HepG2 (cell line): ENCODE results near the gene CASZ1. TPM values are rescaled to one million over a fixed set of nuclear protein-coding genes. Genes with fewer than 3 reads are reported as not detected.

Source experiments
- ATAC-seq: fragments of 200-7000 bp; cut with Tn5 transposase; 3 replicates; pipeline ENCODE4 v1.9.1; 2020; ENCODE audit warnings: mild to moderate bottlenecking, moderate library complexity
- BruUV-seq: library from RNA; stranded (reverse); fragments of 400-500 nt; replicated peaks from 2 replicates; lab custom pipeline; 2021; lab: Mats Ljungman, UMichigan
- CTCF ChIA-PET: fragments of 300-600 bp; formaldehyde crosslinking; extraction: SDS; loops from one replicate; lab custom pipeline; 2021; ENCODE audit warnings: low total read pairs, inconsistent platforms, low intra/inter-chr PET ratio; lab: Yijun Ruan, JAX
- POLR2A ChIA-PET: fragments of 350-600 bp; sonication (Branson Sonifier 250); formaldehyde crosslinking; loops from one replicate; lab custom pipeline; 2020; ENCODE audit warnings: antibody characterized with exemption, inconsistent platforms; lab: Yijun Ruan, JAX
- DNase-seq: peaks from one replicate; pipeline ENCODE4 v3.0.0-alpha.2; 2015; ENCODE audit warnings: low spot score
- FAIRE-seq: peaks from 3 replicates; lab custom pipeline; 2011; peaks lifted over from hg19 to GRCh38; lab: Jason Lieb, UNC
- H2AFZ ChIP-seq: one replicate; pipeline ENCODE4 v1.6.1; 2011; ENCODE audit warnings: low read length, inconsistent platforms
- H3K27ac ChIP-seq: fragments of 300-600 bp; 3 replicates; pipeline ENCODE4 v1.8.0; 2011; ENCODE audit warnings: mixed run types, mild to moderate bottlenecking, mixed read lengths, low read length, inconsistent platforms; ENCODE audit not compliant: insufficient read depth; ENCODE audit errors: extremely low read length
- H3K27me3 ChIP-seq, 2 experiments: fragments of 200-600 bp in 1 of 2; 2 replicates in 1 of 2; 3 replicates in 1 of 2; pipeline versions ENCODE4 v1.6.0 to v1.8.0; 2011; ENCODE audit warnings: low read length in 2 of 2, mild to moderate bottlenecking in 2 of 2, moderate library complexity in 2 of 2, inconsistent platforms in 1 of 2; ENCODE audit not compliant: insufficient read depth in 2 of 2, control insufficient read depth in 1 of 2
- H3K36me3 ChIP-seq, 2 experiments: fragments of 200-600 bp in 1 of 2; replicated peaks in 1 of 2; 2 replicates in 1 of 2; 3 replicates in 1 of 2; pipeline versions ENCODE4 v1.5.1 to v1.8.0; 2011; ENCODE audit warnings: low read length in 2 of 2, inconsistent platforms in 1 of 2; ENCODE audit not compliant: insufficient read depth in 2 of 2, control insufficient read depth in 1 of 2
- H3K4me1 ChIP-seq: 2 replicates; pipeline ENCODE4 v1.5.1; 2012; ENCODE audit warnings: low read length, inconsistent platforms; ENCODE audit not compliant: insufficient read depth
- H3K4me2 ChIP-seq: 2 replicates; pipeline ENCODE4 v1.6.0; 2011; ENCODE audit warnings: low read depth, low read length, inconsistent platforms
- H3K4me3 ChIP-seq, 3 experiments: fragments of 200-600 bp in 1 of 3; sonication (generic), shearing (Covaris generic) in 1 of 3; replicated peaks in 1 of 3; 2 replicates each; pipeline ENCODE4 v1.5.1; 2011 to 2016; ENCODE audit warnings: low read length in 3 of 3, inconsistent platforms in 2 of 3, low read depth in 2 of 3, mild to moderate bottlenecking in 2 of 3, control low read depth in 1 of 3, mixed read lengths in 1 of 3; ENCODE audit not compliant: insufficient read depth in 1 of 3
- H3K79me2 ChIP-seq: one replicate; pipeline ENCODE4 v1.6.1; 2011; ENCODE audit warnings: low read length, inconsistent platforms; ENCODE audit not compliant: insufficient read depth
- H3K9ac ChIP-seq: 2 replicates; pipeline ENCODE4 v1.6.0; 2011; ENCODE audit warnings: mild to moderate bottlenecking, low read depth, low read length, inconsistent platforms; ENCODE audit not compliant: insufficient read depth
- H3K9me3 ChIP-seq: 2 replicates; pipeline ENCODE4 v1.5.1; 2012; ENCODE audit warnings: mild to moderate bottlenecking, low read length
- H4K20me1 ChIP-seq: 2 replicates; pipeline ENCODE4 v1.6.0; 2011; ENCODE audit warnings: inconsistent platforms, mild to moderate bottlenecking, low read length, moderate library complexity; ENCODE audit not compliant: insufficient read depth
- CENPBD1 ChIP-seq: sonication (generic); formaldehyde crosslinking; IDR thresholded peaks from 2 replicates; pipeline ENCODE4 v1.8.0; 2022; ENCODE audit warnings: missing genetic modification reagents, low read depth, mild to moderate bottlenecking, borderline replicate concordance
- FOXA3 ChIP-seq: IDR thresholded peaks from 2 replicates; pipeline ENCODE4 v1.6.1; 2016; ENCODE audit warnings: missing genetic modification reagents, missing compliant biosample characterization
- MXD4 ChIP-seq: IDR thresholded peaks from 2 replicates; pipeline ENCODE4 v1.6.1; 2016; ENCODE audit warnings: mild to moderate bottlenecking, missing biosample characterization, missing genetic modification reagents
- SALL1 ChIP-seq: sonication (generic); formaldehyde crosslinking; IDR thresholded peaks from 2 replicates; pipeline ENCODE4 v1.8.0; 2022; ENCODE audit warnings: mild to moderate bottlenecking, missing genetic modification reagents
- STAG1 ChIP-seq: sonication (generic); formaldehyde crosslinking; IDR thresholded peaks from 2 replicates; pipeline ENCODE4 v1.4.0; 2020; ENCODE audit warnings: missing genetic modification reagents
- ZNF44 ChIP-seq: sonication (generic); formaldehyde crosslinking; IDR thresholded peaks from 2 replicates; pipeline ENCODE4 v1.5.1; 2020; ENCODE audit warnings: mild to moderate bottlenecking, missing genetic modification reagents
- WGBS: methylation state at CpG from one replicate; pipeline ENCODE4 v1.1.6; 2017; ENCODE audit warnings: low lambda C conversion rate; 5-methylcytosine and 5-hydroxymethylcytosine counted together
- in situ Hi-C: cut with HindIII; loops from 2 replicates; pipeline ENCODE4 v1.10.0; 2017; ENCODE audit warnings: low pct_unique_long_range_greater_than_20kb; ENCODE audit not compliant: extremely low pct_ligation_motif_present
- intact Hi-C: fragments of 100-400 bp; cut with micrococcal nuclease; formaldehyde crosslinking; loops from one replicate; pipeline ENCODE4 v1.10.0; 2022; ENCODE audit not compliant: unreplicated experiment
- polyA plus RNA-seq, 8 experiments: library from polyadenylated mRNA; depleted of rRNA in 3 of 8; stranded (reverse) in 7 of 8; unstranded in 1 of 8; fragments of >200 nt; fragmentation: Illumina TruSeq in 4 of 8; extraction: Trizol in 4 of 8; gene quantifications; 2 replicates each; pipeline versions ENCODE4 v1.2.1 to v1.2.3, GENCODE V29; 2011 to 2016; ENCODE audit warnings: low read depth in 4 of 8, missing spikeins in 1 of 8, mixed read lengths in 1 of 8; ENCODE audit not compliant: insufficient read depth in 1 of 8
- total RNA-seq, 5 experiments: library from RNA; depleted of rRNA; stranded (reverse); fragments of >200 nt; fragmentation: Illumina TruSeq; extraction: Trizol; gene quantifications; 2 replicates each; pipeline ENCODE4 v1.2.3, GENCODE V29; 2016; ENCODE audit warnings: low read depth in 1 of 5
- TF ChIP-seq, protein P1 (sequence below): sonication (generic); formaldehyde crosslinking; IDR thresholded peaks from 2 replicates; pipeline ENCODE4 v1.4.0; 2020; ENCODE audit warnings: missing genetic modification reagents
- TF ChIP-seq, protein P2 (sequence below): IDR thresholded peaks from 2 replicates; pipeline ENCODE4 v1.6.1; 2012; ENCODE audit warnings: low read depth, low read length, improper control_type of control experiment
- TF ChIP-seq, protein P3 (sequence below): sonication (generic); formaldehyde crosslinking; IDR thresholded peaks from 2 replicates; pipeline ENCODE4 v1.5.1; 2020; ENCODE audit warnings: mild to moderate bottlenecking, missing genetic modification reagents, moderate library complexity

CASZ1 gene
- total and polyA plus RNA-seq, 2 of the 13 experiments (the other 11 are each of a cell fraction or from before 2014, with no cell fraction given) = 1.9 to 3.7 TPM

- TF ChIP-seq FOXA3 = no peak
- TF ChIP-seq, protein P1, sequence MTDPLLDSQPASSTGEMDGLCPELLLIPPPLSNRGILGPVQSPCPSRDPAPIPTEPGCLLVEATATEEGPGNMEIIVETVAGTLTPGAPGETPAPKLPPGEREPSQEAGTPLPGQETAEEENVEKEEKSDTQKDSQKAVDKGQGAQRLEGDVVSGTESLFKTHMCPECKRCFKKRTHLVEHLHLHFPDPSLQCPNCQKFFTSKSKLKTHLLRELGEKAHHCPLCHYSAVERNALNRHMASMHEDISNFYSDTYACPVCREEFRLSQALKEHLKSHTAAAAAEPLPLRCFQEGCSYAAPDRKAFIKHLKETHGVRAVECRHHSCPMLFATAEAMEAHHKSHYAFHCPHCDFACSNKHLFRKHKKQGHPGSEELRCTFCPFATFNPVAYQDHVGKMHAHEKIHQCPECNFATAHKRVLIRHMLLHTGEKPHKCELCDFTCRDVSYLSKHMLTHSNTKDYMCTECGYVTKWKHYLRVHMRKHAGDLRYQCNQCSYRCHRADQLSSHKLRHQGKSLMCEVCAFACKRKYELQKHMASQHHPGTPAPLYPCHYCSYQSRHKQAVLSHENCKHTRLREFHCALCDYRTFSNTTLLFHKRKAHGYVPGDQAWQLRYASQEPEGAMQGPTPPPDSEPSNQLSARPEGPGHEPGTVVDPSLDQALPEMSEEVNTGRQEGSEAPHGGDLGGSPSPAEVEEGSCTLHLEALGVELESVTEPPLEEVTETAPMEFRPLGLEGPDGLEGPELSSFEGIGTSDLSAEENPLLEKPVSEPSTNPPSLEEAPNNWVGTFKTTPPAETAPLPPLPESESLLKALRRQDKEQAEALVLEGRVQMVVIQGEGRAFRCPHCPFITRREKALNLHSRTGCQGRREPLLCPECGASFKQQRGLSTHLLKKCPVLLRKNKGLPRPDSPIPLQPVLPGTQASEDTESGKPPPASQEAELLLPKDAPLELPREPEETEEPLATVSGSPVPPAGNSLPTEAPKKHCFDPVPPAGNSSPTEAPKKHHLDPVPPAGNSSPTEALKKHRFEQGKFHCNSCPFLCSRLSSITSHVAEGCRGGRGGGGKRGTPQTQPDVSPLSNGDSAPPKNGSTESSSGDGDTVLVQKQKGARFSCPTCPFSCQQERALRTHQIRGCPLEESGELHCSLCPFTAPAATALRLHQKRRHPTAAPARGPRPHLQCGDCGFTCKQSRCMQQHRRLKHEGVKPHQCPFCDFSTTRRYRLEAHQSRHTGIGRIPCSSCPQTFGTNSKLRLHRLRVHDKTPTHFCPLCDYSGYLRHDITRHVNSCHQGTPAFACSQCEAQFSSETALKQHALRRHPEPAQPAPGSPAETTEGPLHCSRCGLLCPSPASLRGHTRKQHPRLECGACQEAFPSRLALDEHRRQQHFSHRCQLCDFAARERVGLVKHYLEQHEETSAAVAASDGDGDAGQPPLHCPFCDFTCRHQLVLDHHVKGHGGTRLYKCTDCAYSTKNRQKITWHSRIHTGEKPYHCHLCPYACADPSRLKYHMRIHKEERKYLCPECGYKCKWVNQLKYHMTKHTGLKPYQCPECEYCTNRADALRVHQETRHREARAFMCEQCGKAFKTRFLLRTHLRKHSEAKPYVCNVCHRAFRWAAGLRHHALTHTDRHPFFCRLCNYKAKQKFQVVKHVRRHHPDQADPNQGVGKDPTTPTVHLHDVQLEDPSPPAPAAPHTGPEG (CRISPR knock-in tag) = no peak
These were observed 75.8 kb downstream of the CASZ1 start (continued) for GRCh38 chr1:10720635-10721034.

DNA sequence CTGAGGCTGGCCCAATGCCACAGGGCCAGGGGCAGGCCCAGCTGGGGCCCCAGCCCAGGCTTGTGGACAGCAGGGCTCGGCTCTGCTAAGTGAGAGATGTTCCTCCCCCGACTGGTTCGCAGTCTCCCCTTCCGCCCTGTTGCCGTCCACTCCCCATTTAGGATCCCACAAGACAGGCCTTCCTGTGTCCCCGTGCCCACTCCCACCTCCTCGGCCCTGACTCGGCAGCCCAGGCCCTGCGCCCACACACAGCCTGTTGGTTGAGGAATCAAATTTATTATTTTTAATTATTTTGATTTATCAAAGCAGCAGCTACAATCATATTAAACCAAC, 78.4 kb downstream of the CASZ1 start:
- CTCF ChIA-PET = no interaction called here
- ATAC-seq = no peak
- no peak for TF ChIP-seq MXD4 (CRISPR knock-in tag)
- TF ChIP-seq, protein P2, sequence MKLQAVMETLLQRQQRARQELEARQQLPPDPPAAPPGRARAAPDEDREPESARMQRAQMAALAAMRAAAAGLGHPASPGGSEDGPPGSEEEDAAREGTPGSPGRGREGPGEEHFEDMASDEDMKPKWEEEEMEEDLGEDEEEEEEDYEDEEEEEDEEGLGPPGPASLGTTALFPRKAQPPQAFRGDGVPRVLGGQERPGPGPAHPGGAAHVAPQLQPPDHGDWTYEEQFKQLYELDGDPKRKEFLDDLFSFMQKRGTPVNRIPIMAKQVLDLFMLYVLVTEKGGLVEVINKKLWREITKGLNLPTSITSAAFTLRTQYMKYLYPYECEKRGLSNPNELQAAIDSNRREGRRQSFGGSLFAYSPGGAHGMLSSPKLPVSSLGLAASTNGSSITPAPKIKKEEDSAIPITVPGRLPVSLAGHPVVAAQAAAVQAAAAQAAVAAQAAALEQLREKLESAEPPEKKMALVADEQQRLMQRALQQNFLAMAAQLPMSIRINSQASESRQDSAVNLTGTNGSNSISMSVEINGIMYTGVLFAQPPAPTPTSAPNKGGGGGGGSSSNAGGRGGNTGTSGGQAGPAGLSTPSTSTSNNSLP = no peak
- TF ChIP-seq ZNF44 = no peak
- TF ChIP-seq CENPBD1 (CRISPR knock-in tag) = no peak
- TF ChIP-seq, protein P3, sequence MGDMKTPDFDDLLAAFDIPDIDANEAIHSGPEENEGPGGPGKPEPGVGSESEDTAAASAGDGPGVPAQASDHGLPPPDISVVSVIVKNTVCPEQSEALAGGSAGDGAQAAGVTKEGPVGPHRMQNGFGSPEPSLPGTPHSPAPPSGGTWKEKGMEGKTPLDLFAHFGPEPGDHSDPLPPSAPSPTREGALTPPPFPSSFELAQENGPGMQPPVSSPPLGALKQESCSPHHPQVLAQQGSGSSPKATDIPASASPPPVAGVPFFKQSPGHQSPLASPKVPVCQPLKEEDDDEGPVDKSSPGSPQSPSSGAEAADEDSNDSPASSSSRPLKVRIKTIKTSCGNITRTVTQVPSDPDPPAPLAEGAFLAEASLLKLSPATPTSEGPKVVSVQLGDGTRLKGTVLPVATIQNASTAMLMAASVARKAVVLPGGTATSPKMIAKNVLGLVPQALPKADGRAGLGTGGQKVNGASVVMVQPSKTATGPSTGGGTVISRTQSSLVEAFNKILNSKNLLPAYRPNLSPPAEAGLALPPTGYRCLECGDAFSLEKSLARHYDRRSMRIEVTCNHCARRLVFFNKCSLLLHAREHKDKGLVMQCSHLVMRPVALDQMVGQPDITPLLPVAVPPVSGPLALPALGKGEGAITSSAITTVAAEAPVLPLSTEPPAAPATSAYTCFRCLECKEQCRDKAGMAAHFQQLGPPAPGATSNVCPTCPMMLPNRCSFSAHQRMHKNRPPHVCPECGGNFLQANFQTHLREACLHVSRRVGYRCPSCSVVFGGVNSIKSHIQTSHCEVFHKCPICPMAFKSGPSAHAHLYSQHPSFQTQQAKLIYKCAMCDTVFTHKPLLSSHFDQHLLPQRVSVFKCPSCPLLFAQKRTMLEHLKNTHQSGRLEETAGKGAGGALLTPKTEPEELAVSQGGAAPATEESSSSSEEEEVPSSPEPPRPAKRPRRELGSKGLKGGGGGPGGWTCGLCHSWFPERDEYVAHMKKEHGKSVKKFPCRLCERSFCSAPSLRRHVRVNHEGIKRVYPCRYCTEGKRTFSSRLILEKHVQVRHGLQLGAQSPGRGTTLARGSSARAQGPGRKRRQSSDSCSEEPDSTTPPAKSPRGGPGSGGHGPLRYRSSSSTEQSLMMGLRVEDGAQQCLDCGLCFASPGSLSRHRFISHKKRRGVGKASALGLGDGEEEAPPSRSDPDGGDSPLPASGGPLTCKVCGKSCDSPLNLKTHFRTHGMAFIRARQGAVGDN (CRISPR knock-in tag) = no peak
- TF ChIP-seq STAG1 (CRISPR knock-in tag) = no peak
- TF ChIP-seq SALL1 (CRISPR knock-in tag) = no peak

More for the DNA sequence above, 78.4 kb downstream of the CASZ1 start:
- Histone ChIP-seq H2AFZ (no peak overlapping the region), H3K9ac (no peak overlapping the region), H3K9me3 (no peaks in the 10 kb centered on the region), H3K27me3 (peaks cover 8 to 62% of the 10 kb centered on the region in 2 experiments; a peak in 4 of 5 replicates), H3K4me1 (no peaks in the 10 kb centered on the region), H3K4me3 (no peak overlapping the region), H3K79me2 (no peaks in the 10 kb centered on the region), H4K20me1 (no peaks in the 10 kb centered on the region), H3K27ac (no peak overlapping the region), H3K4me2 (no peak overlapping the region), H3K36me3 (no peaks in the 10 kb centered on the region)
- WGBS = 31% methylated on average over 9 of the region's 9 CpGs
- in situ Hi-C loops = no loop called here
- POLR2A ChIA-PET = no interaction called here
- no peak for DNase-seq
- FAIRE-seq = no peak
- no TSS peak for BruUV-seq
- intact Hi-C loops = no loop called here
